ENCODE measurements around the gene GALNT12.

DNA sequence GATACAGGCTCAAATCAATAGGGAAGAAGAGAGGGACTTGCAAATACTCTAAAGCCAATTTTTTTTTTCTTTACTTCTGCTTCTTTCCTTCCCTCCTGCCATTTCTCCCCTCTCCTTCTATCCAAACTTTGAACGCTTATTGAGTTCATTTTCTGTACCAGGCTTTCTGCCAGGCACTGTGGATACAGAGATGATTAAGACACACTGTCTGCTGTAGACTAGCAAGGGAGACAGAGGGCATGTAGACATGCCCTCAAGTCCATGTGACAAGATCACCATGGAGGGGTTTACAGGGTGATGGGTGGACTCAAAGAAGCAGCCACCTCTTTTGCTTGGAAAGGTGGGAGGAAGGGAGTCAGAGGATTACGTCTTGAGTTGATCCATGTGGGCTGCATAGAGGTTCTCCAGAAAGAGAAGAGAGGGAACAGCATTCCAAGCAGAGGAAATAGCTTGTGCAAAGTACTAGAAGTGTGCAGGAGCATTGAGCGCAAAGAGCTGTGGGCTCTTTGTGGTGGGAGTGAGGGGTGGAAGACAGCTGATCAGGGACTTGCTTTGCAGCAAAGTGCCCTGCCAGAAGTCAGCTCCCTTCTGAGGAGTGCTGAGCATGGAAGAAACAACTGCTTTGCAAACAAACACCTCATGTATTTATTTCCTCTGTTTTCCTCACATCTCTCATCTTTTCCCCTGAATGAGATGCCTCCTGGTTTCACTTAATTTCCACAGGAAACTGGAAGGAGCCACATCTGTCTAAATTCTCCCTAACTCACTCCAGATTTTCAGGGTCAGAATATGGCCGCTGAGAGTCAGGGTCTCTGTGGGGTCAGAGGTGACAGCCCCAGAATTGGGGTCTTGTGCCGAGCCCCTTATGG is 71.9 kb downstream of the GALNT12 start:
- no peak for TF ChIP-seq TCF7L2 (IDR thresholded peaks at IDR 0.05; ENCODE audit: borderline replicate concordance, extremely low read depth, insufficient read depth, insufficient read length)
- no peak for TF ChIP-seq FOSL1 (IDR thresholded peaks at IDR 0.05; ENCODE audit: low read depth)
- TF ChIP-seq EZH2 (IDR thresholded peaks at IDR 0.05), result no peak
- TF ChIP-seq, protein P1, sequence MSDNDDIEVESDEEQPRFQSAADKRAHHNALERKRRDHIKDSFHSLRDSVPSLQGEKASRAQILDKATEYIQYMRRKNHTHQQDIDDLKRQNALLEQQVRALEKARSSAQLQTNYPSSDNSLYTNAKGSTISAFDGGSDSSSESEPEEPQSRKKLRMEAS (IDR thresholded peaks at IDR 0.05), result no peak
- no peak for TF ChIP-seq REST (IDR thresholded peaks at IDR 0.05; ENCODE audit: low read depth)
- TF ChIP-seq, protein P2, sequence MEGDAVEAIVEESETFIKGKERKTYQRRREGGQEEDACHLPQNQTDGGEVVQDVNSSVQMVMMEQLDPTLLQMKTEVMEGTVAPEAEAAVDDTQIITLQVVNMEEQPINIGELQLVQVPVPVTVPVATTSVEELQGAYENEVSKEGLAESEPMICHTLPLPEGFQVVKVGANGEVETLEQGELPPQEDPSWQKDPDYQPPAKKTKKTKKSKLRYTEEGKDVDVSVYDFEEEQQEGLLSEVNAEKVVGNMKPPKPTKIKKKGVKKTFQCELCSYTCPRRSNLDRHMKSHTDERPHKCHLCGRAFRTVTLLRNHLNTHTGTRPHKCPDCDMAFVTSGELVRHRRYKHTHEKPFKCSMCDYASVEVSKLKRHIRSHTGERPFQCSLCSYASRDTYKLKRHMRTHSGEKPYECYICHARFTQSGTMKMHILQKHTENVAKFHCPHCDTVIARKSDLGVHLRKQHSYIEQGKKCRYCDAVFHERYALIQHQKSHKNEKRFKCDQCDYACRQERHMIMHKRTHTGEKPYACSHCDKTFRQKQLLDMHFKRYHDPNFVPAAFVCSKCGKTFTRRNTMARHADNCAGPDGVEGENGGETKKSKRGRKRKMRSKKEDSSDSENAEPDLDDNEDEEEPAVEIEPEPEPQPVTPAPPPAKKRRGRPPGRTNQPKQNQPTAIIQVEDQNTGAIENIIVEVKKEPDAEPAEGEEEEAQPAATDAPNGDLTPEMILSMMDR (IDR thresholded peaks at IDR 0.05 in 2 of 3, conservative IDR thresholded peaks at IDR 0.05 in 1 of 3; ENCODE audit: borderline replicate concordance in 1 of 3, insufficient read depth in 1 of 3, low read depth in 2 of 3, low read length in 2 of 3), result no peak
- no peak for TF ChIP-seq POLR2A (IDR thresholded peaks at IDR 0.05; ENCODE audit: borderline replicate concordance, extremely low read depth, insufficient read depth, insufficient read length)
- TF ChIP-seq POLR2AphosphoS5 (IDR thresholded peaks at IDR 0.05; ENCODE audit: low read depth, low read length), result no peak
- no peak for TF ChIP-seq ZNF274 (IDR thresholded peaks at IDR 0.05; ENCODE audit: low read depth, low read length)
- TF ChIP-seq RAD21 (IDR thresholded peaks at IDR 0.05; ENCODE audit: low read depth), result no peak
